Upper lobe of right lung (tissue), 1 donor: ENCODE data around the gene PTPN23. TPM values are rescaled to one million over a fixed set of nuclear protein-coding genes. Genes with fewer than 3 reads are reported as not detected.
"Not testable (repeated sequence)": the region's sequence is repeated elsewhere in the genome, so short reads cannot be mapped to it uniquely, and the experiment has no call there.

Experiments used
- ATAC-seq: fragments of 200-7000 bp; cut with Tn5 transposase; one replicate; pipeline ENCODE4 v1.9.1; 2020; ENCODE audit warnings: mild to moderate bottlenecking, moderate library complexity
- DNase-seq: peaks from one replicate; pipeline ENCODE4 v3.0.0-alpha.2; 2020
- H3K27ac ChIP-seq: fragments of 200-600 bp; one replicate; pipeline ENCODE4 v1.8.0; 2022
- H3K27me3 ChIP-seq: fragments of 200-600 bp; one replicate; pipeline ENCODE4 v1.8.0; 2022; ENCODE audit warnings: mild to moderate bottlenecking
- H3K36me3 ChIP-seq: fragments of 200-600 bp; one replicate; pipeline ENCODE4 v1.8.0; 2022
- H3K4me1 ChIP-seq: fragments of 200-600 bp; one replicate; pipeline ENCODE4 v1.8.0; 2022
- H3K4me3 ChIP-seq: fragments of 200-600 bp; one replicate; pipeline ENCODE4 v1.8.0; 2022; ENCODE audit warnings: mild to moderate bottlenecking
- H3K9me3 ChIP-seq: fragments of 200-600 bp; one replicate; pipeline ENCODE4 v1.8.0; 2022
- CTCF ChIP-seq: fragments of 200-600 bp; IDR thresholded peaks from one replicate; pipeline ENCODE4 v1.8.0; 2022; ENCODE audit warnings: antibody characterized with exemption
- intact Hi-C: fragments of 100-400 bp; cut with DNase I; formaldehyde crosslinking; loops from one replicate; pipeline ENCODE4 v1.11.0; 2022
- total RNA-seq: library from RNA; stranded (reverse); fragmentation: NEBNext Ultra II Directional; extraction: Animal tissue kit (Norgen Biotek cat#: 25700); gene quantifications from one replicate; pipeline ENCODE4 v1.2.1, GENCODE V29; 2021
- donor health status: DM: no; HTN: yes; CAD: no; lungs with severe emphysema.

PTPN23 gene
- total RNA-seq, 1 donor from 2014 or later: 56.2 TPM

- no peak for DNase-seq
- intact Hi-C loops: no loop called here
- no peak overlapping the region for H3K27ac ChIP-seq
- no peak for ATAC-seq
- H3K4me1 ChIP-seq: peaks cover 6% of the 10 kb centered on the region
- no peaks in the 10 kb centered on the region for H3K27me3 ChIP-seq
- H3K36me3 ChIP-seq: no peaks in the 10 kb centered on the region
- H3K4me3 ChIP-seq: no peak overlapping the region
- TF ChIP-seq CTCF: no peak
- no peaks in the 10 kb centered on the region for H3K9me3 ChIP-seq
Observed at GRCh38 chr3:47365213-47366153, 15.3 kb upstream of the PTPN23 start.

GRCh38 chr3:47366833-47367232 lies 14.0 kb upstream of the PTPN23 start:
- no peak for TF ChIP-seq CTCF
- DNase-seq: no peak
- intact Hi-C loops: no loop called here
- H3K27me3 ChIP-seq: no peaks in the 10 kb centered on the region
- no peak overlapping the region for H3K27ac ChIP-seq
- ATAC-seq: no peak
- peaks cover 6% of the 10 kb centered on the region for H3K4me1 ChIP-seq
- no peaks in the 10 kb centered on the region for H3K9me3 ChIP-seq
- no peaks in the 10 kb centered on the region for H3K36me3 ChIP-seq
- H3K4me3 ChIP-seq: no peak overlapping the region

GRCh38 chr3:47367631-47368030 lies 13.2 kb upstream of the PTPN23 start:
- no peak overlapping the region for H3K27ac ChIP-seq

GRCh38 chr3:47370020-47370419 lies 10.8 kb upstream of the PTPN23 start:
- H3K4me1 ChIP-seq, H3K9me3 ChIP-seq, DNase-seq, ATAC-seq, H3K36me3 ChIP-seq, H3K27me3 ChIP-seq, H3K4me3 ChIP-seq, intact Hi-C loops, H3K27ac ChIP-seq: not testable (repeated sequence)

More at GRCh38 chr3:47367631-47368030, 13.2 kb upstream of the PTPN23 start:
- Histone ChIP-seq H3K4me3 (no peak overlapping the region), H3K9me3 (no peaks in the 10 kb centered on the region), H3K36me3 (no peaks in the 10 kb centered on the region), H3K4me1 (peaks cover under 1% of the 10 kb centered on the region), H3K27me3 (no peaks in the 10 kb centered on the region)
- TF ChIP-seq CTCF: no peak
- ATAC-seq: no peak
- intact Hi-C loops: no loop called here
- DNase-seq: no peak

- Histone ChIP-seq H3K4me1 (no peaks in the 10 kb centered on the region), H3K4me3 (no peak overlapping the region), H3K27ac (no peak overlapping the region), H3K9me3 (no peaks in the 10 kb centered on the region), H3K27me3 (no peaks in the 10 kb centered on the region), H3K36me3 (no peaks in the 10 kb centered on the region)
- TF ChIP-seq CTCF: peak; percentile 50
- ATAC-seq: peak; percentile 58
- intact Hi-C loops: no loop called here
- no peak for DNase-seq
Observed at GRCh38 chr3:47370887-47371697, 9.7 kb upstream of the PTPN23 start.

- H3K27ac ChIP-seq: no peak overlapping the region
- TF ChIP-seq CTCF: no peak
- peaks cover 9% of the 10 kb centered on the region for H3K4me1 ChIP-seq
- ATAC-seq (no peak), DNase-seq (no peak)
- H3K9me3 ChIP-seq: no peaks in the 10 kb centered on the region
- H3K36me3 ChIP-seq: no peaks in the 10 kb centered on the region
- no peaks in the 10 kb centered on the region for H3K27me3 ChIP-seq
- intact Hi-C loops: no loop called here
- no peak overlapping the region for H3K4me3 ChIP-seq
Observed at GRCh38 chr3:47374587-47374986, 6.2 kb upstream of the PTPN23 start.
